KMS-11 (cell line): ENCODE data around the gene TENT5A.

Source experiments
- H2AFZ ChIP-seq: fragments of 200-600 bp; sonication (generic); 2 replicates; pipeline ENCODE4 v1.6.1; 2016; ENCODE audit warnings: antibody characterized with exemption, mixed run types, low read depth
- H3K27ac ChIP-seq: fragments of 200-600 bp; sonication (generic); 2 replicates; pipeline ENCODE4 v1.6.1; 2016; ENCODE audit warnings: mild to moderate bottlenecking, mixed run types
- H3K27me3 ChIP-seq: fragments of 200-600 bp; sonication (generic); 2 replicates; pipeline ENCODE4 v1.6.1; 2017; ENCODE audit warnings: mild to moderate bottlenecking, low read depth, mixed run types, moderate library complexity; ENCODE audit not compliant: insufficient read depth
- H3K36me3 ChIP-seq: fragments of 200-600 bp; sonication (generic); 2 replicates; pipeline ENCODE4 v1.6.1; 2017; ENCODE audit warnings: mild to moderate bottlenecking, mixed run types; ENCODE audit not compliant: insufficient read depth
- H3K4me1 ChIP-seq: fragments of 200-600 bp; sonication (generic); 2 replicates; pipeline ENCODE4 v1.6.1; 2016; ENCODE audit warnings: mild to moderate bottlenecking, low read depth, mixed run types; ENCODE audit not compliant: poor library complexity, severe bottlenecking
- H3K4me2 ChIP-seq: fragments of 200-600 bp; sonication (generic); 2 replicates; pipeline ENCODE4 v1.7.0; 2016; ENCODE audit warnings: mild to moderate bottlenecking, mixed run types
- H3K4me3 ChIP-seq: fragments of 200-600 bp; sonication (generic); IDR thresholded peaks from 2 replicates; pipeline ENCODE4 v1.6.1; 2017; ENCODE audit warnings: low read depth, low read length, mixed read lengths; ENCODE audit not compliant: insufficient read depth
- H3K79me2 ChIP-seq: fragments of 200-600 bp; sonication (generic); 2 replicates; pipeline ENCODE4 v1.6.1; 2016; ENCODE audit warnings: low read depth, mixed run types; ENCODE audit not compliant: insufficient read depth
- H3K9ac ChIP-seq: fragments of 200-600 bp; sonication (generic); 2 replicates; pipeline ENCODE4 v1.6.1; 2016; ENCODE audit warnings: mild to moderate bottlenecking, mixed run types
- H4K20me1 ChIP-seq: fragments of 200-600 bp; sonication (generic); 2 replicates; pipeline ENCODE4 v1.6.1; 2016; ENCODE audit warnings: mild to moderate bottlenecking, mixed run types; ENCODE audit not compliant: insufficient read depth
- CTCF ChIP-seq: fragments of 200-600 bp; sonication (generic); conservative IDR thresholded peaks from 2 replicates; pipeline ENCODE4 v1.6.1; 2017; ENCODE audit warnings: low read depth, mild to moderate bottlenecking, antibody characterized with exemption, low read length, moderate library complexity, mixed read lengths

The TENT5A gene

GRCh38 chr6:81768150-81768942 is 15.9 kb upstream of the TENT5A start:
- Histone ChIP-seq H4K20me1 (no peaks in the 10 kb centered on the region), H3K36me3 (no peaks in the 10 kb centered on the region), H3K4me2 (0 out of 2 replicates have a peak overlapping the region, but pooled peaks have one; percentile 9), H3K27me3 (no peaks in the 10 kb centered on the region), H2AFZ (no peak overlapping the region), H3K4me3 (no peak overlapping the region), H3K9ac (no peak overlapping the region), H3K4me1 (peaks cover 80% of the 10 kb centered on the region), H3K27ac (no peak overlapping the region), H3K79me2 (no peaks in the 10 kb centered on the region)
- TF ChIP-seq CTCF: no peak

- no peaks in the 10 kb centered on the region for H3K36me3 ChIP-seq
- no peaks in the 10 kb centered on the region for H3K79me2 ChIP-seq
- peak overlapping the region; percentile 64 for H3K27ac ChIP-seq
- no peaks in the 10 kb centered on the region for H3K27me3 ChIP-seq
- H4K20me1 ChIP-seq: no peaks in the 10 kb centered on the region
- no peak overlapping the region for H3K4me3 ChIP-seq
- TF ChIP-seq CTCF: no peak
- H3K4me1 ChIP-seq: peaks cover 69% of the 10 kb centered on the region
- H3K9ac ChIP-seq: no peak overlapping the region
- H2AFZ ChIP-seq: 0 out of 2 replicates have a peak overlapping the region, but pooled peaks have one; percentile 52
- peak overlapping the region; percentile 30 for H3K4me2 ChIP-seq
Observed at GRCh38 chr6:81767163-81767891, 14.8 kb upstream of the TENT5A start.

- TF ChIP-seq CTCF: no peak
- Histone ChIP-seq H3K79me2 (no peaks in the 10 kb centered on the region), H3K36me3 (no peaks in the 10 kb centered on the region), H3K27me3 (no peaks in the 10 kb centered on the region), H3K4me1 (peaks cover 62% of the 10 kb centered on the region), H3K4me2 (peak overlapping the region; percentile 30), H2AFZ (peak overlapping the region; percentile 52; the same call in 1 of the 2 replicates), H3K9ac (no peak overlapping the region), H3K27ac (peak overlapping the region; percentile 64), H3K4me3 (no peak overlapping the region), H4K20me1 (no peaks in the 10 kb centered on the region)
Observed at GRCh38 chr6:81766482-81767069, 14.1 kb upstream of the TENT5A start.

- Histone ChIP-seq H3K27ac (no peak overlapping the region), H3K36me3 (no peaks in the 10 kb centered on the region), H4K20me1 (no peaks in the 10 kb centered on the region), H3K9ac (no peak overlapping the region), H3K4me3 (no peak overlapping the region), H2AFZ (no peak overlapping the region), H3K4me2 (no peak overlapping the region), H3K79me2 (no peaks in the 10 kb centered on the region), H3K27me3 (no peaks in the 10 kb centered on the region), H3K4me1 (peaks cover 41% of the 10 kb centered on the region)
- TF ChIP-seq CTCF: no peak
Observed at GRCh38 chr6:81764531-81764930, 12.1 kb upstream of the TENT5A start.
